Choroid plexus epithelial cell (primary cell): ENCODE results near the gene GTF2IRD1.
"Not testable (repeated sequence)": the region's sequence is repeated elsewhere in the genome, so short reads cannot be mapped to it uniquely, and the experiment has no call there.

ENCODE experiments used
- DNase-seq: peaks from one replicate; pipeline ENCODE4 v3.0.0-alpha.2; 2010; ENCODE audit warnings: low read depth
- H3K4me3 ChIP-seq: 2 replicates; pipeline ENCODE4 v1.5.1; 2011; ENCODE audit warnings: low read depth, mild to moderate bottlenecking, control low read depth, low read length, moderate library complexity
- CTCF ChIP-seq: conservative IDR thresholded peaks from 2 replicates; pipeline ENCODE4 v1.5.1; 2011; ENCODE audit warnings: low read depth, mild to moderate bottlenecking, control low read depth, inconsistent platforms, low read length, moderate library complexity

Gene GTF2IRD1

GRCh38 chr7:74627661-74628411 lies 174.1 kb downstream of the GTF2IRD1 start:
- TF ChIP-seq CTCF: no peak
- peak; percentile 57 for DNase-seq
- H3K4me3 ChIP-seq: no peak overlapping the region

GRCh38 chr7:74632505-74632904 lies 178.8 kb downstream of the GTF2IRD1 start:
- no peak overlapping the region for H3K4me3 ChIP-seq
- DNase-seq: no peak
- TF ChIP-seq CTCF: no peak

- TF ChIP-seq CTCF: no peak
- no peak overlapping the region for H3K4me3 ChIP-seq
- no peak for DNase-seq
Observed at GRCh38 chr7:74633451-74633921, 179.8 kb downstream of the GTF2IRD1 start.

GRCh38 chr7:74637745-74638144 lies 184.0 kb downstream of the GTF2IRD1 start:
- TF ChIP-seq CTCF: no peak
- no peak overlapping the region for H3K4me3 ChIP-seq
- DNase-seq: no peak

- peak; percentile 64 for DNase-seq
- H3K4me3 ChIP-seq: peak overlapping the region; percentile 36
Observed at GRCh38 chr7:74650055-74650454, 196.3 kb downstream of the GTF2IRD1 start.

GRCh38 chr7:74650493-74651132 lies 196.9 kb downstream of the GTF2IRD1 start:
- H3K4me3 ChIP-seq, DNase-seq: not testable (repeated sequence)

GRCh38 chr7:74651133-74651504 lies 197.4 kb downstream of the GTF2IRD1 start:
- not testable (repeated sequence) for DNase-seq, H3K4me3 ChIP-seq
